LNCaP clone FGC (cell line): ENCODE measurements around the gene ATP13A3.
A peak's percentile ranks its signal among the peaks of the same experiment; 100 is the strongest.

Experiments
- DNase-seq: peaks from one replicate; pipeline ENCODE4 v3.0.0-alpha.2; 2011; ENCODE audit warnings: low read depth
- H3K4me3 ChIP-seq: 2 replicates; pipeline ENCODE4 v1.5.1; 2011; ENCODE audit warnings: mild to moderate bottlenecking, low read depth, low read length, control low read depth
- TF ChIP-seq, protein P1 (sequence below): IDR thresholded peaks from 2 replicates; pipeline ENCODE4 v1.5.1; 2012; ENCODE audit warnings: mild to moderate bottlenecking; ENCODE audit not compliant: control insufficient read depth, insufficient read depth; ENCODE audit errors: extremely low read depth

ATP13A3 gene

DNA sequence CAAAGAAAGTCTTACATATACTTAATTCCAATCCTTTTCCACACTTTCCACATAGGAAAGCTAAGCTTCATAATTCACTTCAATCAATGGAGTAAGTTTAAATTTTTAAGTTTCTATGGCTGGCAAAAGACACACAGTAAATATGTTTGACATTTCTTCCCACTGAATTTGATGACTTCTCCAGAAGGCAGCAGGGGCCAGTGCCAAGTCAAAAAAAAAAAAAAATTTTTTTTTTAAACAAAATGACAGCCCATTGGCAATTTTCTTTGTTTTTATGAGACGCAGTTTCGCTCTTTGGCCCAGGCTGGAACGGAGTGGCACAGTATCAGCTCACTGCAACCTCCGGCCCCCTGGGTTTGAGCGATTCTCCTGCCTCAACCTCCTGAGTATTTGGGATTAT lies 28.7 kb downstream of the ATP13A3 start:
- H3K4me3 ChIP-seq, result no peak overlapping the region
- DNase-seq, result no peak
- TF ChIP-seq, protein P1, sequence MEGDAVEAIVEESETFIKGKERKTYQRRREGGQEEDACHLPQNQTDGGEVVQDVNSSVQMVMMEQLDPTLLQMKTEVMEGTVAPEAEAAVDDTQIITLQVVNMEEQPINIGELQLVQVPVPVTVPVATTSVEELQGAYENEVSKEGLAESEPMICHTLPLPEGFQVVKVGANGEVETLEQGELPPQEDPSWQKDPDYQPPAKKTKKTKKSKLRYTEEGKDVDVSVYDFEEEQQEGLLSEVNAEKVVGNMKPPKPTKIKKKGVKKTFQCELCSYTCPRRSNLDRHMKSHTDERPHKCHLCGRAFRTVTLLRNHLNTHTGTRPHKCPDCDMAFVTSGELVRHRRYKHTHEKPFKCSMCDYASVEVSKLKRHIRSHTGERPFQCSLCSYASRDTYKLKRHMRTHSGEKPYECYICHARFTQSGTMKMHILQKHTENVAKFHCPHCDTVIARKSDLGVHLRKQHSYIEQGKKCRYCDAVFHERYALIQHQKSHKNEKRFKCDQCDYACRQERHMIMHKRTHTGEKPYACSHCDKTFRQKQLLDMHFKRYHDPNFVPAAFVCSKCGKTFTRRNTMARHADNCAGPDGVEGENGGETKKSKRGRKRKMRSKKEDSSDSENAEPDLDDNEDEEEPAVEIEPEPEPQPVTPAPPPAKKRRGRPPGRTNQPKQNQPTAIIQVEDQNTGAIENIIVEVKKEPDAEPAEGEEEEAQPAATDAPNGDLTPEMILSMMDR, result no peak

DNA sequence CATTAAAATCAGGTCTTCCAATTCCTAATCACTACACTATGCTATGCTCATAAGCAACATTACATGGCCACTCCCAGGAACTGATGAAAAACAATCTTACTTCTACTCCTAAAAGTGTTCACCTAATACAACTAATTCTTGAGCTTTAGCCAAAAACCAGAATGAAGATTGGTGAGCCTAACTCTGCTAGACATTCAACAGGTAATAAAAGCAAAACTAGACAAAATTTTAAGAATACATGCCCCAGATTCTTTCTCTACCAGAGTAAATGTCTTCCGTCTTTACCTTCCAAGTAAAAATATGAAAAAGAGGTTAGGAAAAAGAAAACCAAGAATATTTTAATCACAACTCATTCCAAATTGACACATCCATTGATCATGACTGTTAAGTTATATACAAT lies 31.3 kb downstream of the ATP13A3 start:
- H3K4me3 ChIP-seq, result no peak overlapping the region
- no peak for DNase-seq
- TF ChIP-seq, protein P1, result no peak

DNA sequence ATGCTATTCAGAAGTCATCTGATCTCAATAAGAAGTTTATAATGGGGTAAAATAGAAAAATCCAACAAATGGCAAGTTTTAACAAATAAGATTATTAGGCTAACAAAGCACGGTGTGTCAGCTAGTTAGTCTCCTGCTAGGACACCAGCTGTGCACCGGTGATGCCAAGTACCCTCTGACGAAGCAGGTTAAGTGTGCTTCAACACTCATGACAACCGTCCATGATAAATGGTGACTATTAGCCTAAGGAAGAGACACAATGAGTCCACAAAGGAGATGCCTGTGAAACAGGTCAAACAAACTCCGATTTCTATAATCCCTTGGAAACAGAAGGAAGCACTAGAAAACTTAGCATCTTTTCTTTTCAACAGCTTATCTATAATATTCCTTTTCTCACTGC lies 36.5 kb downstream of the ATP13A3 start:
- H3K4me3 ChIP-seq, result no peak overlapping the region
- TF ChIP-seq, protein P1, result no peak
- DNase-seq, result no peak

DNA sequence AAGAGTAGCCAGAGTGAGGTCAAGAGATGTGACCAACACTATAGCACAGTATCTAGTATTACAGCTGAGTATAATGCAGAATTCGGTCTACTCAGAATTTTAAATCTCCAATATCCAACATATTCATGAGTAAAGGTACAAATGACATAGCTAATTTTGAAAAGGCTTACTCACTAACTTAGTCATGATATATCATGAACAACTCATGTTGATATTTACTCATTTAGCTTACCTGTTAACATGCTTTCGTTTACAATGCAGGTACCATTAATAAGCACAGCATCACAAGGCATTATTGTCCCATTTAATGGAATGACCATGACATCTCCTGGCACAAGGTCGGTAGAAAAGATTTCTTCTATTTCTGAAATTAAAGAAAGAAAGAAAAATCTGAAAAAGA lies 36.9 kb downstream of the ATP13A3 start:
- TF ChIP-seq, protein P1, result no peak
- no peak for DNase-seq
- no peak overlapping the region for H3K4me3 ChIP-seq

DNA sequence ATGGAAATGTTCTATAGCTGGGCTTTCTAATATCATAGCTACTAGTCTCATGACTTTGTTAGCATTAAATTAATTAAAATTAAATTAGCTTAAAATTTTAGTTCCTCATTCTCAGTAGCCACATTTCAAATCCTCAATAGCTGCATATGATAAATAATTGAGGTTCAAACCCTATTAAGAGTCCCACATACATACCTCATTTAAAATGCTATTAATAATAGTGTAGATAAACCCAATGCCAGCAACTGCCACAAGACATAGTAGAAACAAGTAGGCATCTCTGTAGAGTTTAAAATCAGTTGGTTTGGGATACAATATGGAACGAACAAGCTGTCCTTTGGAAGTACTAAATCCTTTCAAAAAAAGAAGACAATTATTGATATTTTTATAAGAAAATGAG lies 39.1 kb downstream of the ATP13A3 start:
- no peak for DNase-seq
- TF ChIP-seq, protein P1, result no peak
- H3K4me3 ChIP-seq, result no peak overlapping the region

DNA sequence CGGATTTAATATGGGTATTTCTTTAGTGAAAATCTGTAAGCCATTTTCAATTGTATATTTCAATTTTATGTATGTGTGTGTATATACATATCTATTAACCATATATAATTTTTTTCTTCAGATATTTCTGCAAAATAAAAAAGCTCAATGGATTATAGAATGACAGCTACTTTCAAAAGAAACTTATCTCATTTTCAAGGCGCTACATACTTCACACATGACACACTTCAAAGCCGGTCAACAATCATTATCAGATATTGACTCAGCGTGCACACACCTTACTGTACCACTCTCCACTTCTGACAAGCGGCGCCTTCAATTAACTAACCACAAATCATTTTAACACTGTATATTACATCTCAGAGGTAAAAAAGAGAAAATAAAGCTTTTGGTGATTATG lies 39.6 kb downstream of the ATP13A3 start:
- peak overlapping the region; percentile 5; the same call in 1 of the 2 replicates for H3K4me3 ChIP-seq
- TF ChIP-seq, protein P1, result no peak
- no peak for DNase-seq

DNA sequence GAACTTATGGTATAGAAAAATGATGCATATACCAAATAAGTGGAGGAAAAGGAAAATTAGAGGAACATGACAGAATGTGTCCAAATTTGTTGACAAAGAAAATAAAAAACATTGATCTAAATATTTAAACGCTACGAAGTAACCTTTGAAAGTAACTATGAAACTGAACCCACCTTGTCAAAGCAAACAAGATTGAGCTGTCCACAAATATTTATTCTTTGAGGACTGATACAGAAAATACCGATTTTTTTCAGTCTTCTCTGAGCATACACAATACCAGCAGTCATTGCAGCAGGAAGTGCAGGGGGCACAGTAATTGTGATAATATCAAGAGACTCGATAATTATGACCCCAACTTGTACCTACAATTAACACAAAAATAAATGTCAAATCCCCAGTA lies 40.0 kb downstream of the ATP13A3 start:
- peak; percentile 38 for DNase-seq
- H3K4me3 ChIP-seq, result peak overlapping the region; percentile 5; the same call in 1 of the 2 replicates
- TF ChIP-seq, protein P1, result no peak
